GM18505 (cell line): ENCODE measurements around the gene CISD3.
"Not testable (repeated sequence)": the region's sequence is repeated elsewhere in the genome, so short reads cannot be mapped to it uniquely, and the experiment has no call there.

Experiments used
- ATAC-seq: cut with Tn5 transposase; IDR thresholded peaks from one replicate; pipeline ENCODE4 v1.9.1; 2021; ENCODE audit not compliant: unreplicated experiment
- POLR2A ChIP-seq: IDR thresholded peaks from 4 replicates; pipeline ENCODE4 v1.6.1; 2011; ENCODE audit warnings: borderline replicate concordance; ENCODE audit not compliant: insufficient read depth, insufficient read length; ENCODE audit errors: extremely low read depth

The CISD3 gene

DNA sequence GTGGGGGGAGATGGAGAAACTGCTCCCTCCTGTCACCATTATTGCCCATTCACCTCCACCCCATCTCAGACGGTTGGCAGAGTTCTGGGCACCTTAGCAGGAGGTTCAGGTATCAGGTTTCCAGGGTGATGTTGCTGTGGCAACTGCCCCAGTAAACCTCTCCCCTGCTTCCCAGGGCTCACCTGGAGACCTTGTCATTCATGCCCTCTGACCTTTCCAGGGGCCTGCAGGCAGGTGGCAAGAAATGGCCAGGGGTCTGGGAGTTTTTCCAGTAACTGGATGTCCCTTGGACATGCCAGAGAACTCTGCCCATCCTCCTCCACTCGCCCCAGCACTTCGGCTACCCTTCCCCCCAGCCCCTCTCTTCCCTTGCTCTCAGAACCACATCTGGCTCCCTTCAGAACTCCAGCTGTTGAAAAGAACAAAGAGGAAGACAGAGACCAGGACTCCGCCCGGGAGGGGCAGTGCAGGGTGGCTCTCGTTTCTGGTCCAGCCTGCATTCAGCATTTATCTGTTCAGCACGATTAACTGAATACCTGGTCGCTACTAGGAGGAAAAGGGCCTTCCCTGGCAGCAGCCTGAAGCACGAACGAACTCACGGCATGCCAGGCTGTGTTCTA, 16.6 kb upstream of the CISD3 start:
- no peak for TF ChIP-seq POLR2A
- ATAC-seq, result no peak

DNA sequence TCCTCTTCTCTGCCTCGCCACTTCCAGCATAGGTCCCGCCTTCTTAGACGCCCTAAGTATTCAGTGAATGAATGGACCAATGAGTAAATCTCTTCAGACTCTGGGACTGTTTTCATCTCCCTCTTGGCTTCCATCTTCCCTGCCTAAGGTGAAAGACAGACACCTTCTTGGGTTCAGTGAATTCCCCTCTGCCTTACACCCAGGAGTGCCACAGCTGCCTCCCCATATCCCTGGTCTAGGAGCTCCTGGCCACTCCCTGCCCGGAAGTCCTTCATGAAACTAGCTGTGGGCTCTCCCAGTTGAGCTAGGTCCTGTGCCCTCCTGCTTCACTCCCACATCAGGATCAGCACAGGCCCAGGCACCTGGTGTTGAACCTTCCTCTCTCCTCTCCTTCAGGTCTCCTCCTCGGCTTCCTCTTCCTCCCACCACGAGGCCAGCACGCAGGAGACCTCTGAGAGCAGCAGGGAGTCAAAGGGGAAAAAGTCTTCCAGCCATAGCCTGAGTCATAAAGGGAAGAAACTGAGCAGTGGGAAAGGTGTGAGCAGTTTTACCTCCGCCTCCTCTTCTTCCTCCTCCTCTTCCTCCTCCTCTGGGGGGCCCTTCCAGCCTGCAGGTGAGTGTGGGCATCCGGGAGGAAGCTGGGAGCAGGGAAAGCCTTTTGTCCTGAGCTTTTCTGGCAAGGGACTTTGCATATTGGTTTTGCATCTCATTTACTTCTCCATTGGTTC, 14.8 kb upstream of the CISD3 start:
- TF ChIP-seq POLR2A, result no peak
- ATAC-seq, result no peak

DNA sequence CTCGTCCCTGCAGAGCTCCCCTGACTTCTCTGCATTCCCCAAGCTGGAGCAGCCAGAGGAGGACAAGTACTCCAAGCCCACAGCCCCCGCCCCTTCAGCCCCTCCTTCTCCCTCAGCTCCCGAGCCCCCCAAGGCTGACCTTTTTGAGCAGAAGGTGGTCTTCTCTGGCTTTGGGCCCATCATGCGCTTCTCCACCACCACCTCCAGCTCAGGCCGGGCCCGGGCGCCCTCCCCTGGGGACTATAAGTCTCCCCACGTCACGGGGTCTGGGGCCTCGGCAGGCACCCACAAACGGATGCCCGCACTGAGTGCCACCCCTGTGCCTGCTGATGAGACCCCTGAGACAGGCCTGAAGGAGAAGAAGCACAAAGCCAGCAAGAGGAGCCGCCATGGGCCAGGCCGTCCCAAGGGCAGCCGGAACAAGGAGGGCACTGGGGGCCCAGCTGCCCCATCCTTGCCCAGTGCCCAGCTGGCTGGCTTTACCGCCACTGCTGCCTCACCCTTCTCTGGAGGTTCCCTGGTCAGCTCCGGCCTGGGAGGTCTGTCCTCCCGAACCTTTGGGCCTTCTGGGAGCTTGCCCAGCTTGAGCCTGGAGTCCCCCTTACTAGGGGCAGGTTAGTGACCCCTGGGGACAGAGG, 13.7 kb upstream of the CISD3 start:
- no peak for ATAC-seq
- no peak for TF ChIP-seq POLR2A

DNA sequence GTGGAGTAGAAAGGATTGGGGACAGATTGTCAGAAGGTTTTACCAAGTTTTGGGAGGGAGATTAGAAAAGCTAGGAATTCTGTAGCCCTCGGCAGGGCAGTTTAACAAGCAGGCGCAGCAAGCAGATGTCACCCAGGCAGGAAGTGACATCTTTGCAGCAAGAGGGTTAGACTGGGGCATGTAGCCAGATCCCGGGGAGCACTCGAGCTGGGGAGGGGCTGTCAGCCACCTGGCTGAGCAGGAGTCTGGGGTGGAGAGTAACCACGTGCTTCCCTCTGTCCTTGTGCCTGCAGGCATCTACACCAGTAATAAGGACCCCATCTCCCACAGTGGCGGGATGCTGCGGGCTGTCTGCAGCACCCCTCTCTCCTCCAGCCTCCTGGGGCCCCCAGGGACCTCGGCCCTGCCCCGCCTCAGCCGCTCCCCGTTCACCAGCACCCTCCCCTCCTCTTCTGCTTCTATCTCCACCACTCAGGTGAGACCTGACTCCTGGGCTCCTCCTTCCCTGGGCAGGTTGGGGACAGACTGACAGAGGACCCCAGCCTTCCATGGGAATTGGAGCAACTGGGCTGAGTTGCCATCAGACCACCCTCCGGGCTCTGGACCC, 12.9 kb upstream of the CISD3 start:
- TF ChIP-seq POLR2A, result no peak
- no peak for ATAC-seq

DNA sequence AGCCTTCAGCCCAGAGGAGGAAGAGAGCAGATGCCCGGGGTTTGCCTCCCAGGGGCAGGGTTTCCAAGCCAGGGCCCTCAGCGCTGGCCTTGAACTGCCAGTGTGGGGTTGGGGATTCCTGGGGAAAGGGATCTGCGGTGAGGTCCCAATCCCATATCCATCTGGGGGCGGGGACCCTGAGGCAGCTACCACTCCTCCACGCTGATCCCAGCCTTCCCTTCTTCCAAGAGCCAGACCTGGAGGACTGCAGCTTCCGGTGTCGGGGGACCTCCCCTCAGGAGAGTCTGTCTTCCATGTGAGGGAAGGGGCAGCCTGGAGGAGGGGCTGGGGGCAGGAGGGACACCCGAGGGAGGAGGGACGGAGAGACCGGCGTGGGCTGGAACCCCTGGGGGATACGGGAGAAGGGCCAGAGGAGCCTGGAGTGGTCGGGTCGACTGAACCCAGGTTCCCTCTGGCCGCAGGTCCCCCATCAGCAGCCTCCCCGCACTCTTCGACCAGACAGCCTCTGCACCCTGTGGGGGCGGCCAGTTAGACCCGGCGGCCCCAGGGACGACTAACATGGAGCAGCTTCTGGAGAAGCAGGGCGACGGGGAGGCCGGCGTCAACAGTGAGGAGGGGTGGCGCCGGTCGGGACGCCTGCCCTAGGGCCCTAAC, 10.7 kb upstream of the CISD3 start:
- TF ChIP-seq POLR2A, result no peak
- ATAC-seq, result no peak

DNA sequence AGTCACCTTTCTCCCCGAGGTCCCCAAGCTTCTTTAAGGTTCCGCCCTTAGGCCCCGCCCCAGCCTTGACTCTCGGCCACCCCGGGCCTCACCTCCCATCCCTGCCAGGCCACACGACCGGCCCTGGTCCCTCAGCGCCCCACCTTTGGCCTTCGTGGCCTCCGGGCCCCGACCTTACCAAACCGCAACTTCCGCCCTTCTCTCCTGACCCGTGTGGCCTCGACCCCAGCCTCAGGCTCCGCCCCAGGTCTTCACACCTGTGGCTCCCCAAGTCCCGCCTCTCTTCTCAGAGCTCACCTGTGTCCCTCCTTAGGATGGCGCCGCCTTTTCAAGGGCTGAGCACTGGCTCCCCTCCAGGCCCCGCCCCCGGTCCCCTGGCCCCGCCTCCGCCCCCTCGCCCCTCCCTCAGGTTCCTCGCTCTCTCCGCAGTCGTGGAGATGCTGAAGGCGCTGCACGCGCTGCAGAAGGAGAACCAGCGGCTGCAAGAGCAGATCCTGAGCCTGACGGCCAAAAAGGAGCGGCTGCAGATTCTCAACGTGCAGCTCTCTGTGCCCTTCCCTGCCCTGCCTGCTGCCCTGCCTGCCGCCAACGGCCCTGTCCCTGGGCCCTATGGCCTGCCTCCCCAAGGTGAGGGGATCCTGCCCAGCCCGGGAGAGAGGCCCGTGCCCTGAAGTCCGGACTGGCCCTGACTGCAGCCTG, 10.0 kb upstream of the CISD3 start:
- no peak for TF ChIP-seq POLR2A
- no peak for ATAC-seq

DNA sequence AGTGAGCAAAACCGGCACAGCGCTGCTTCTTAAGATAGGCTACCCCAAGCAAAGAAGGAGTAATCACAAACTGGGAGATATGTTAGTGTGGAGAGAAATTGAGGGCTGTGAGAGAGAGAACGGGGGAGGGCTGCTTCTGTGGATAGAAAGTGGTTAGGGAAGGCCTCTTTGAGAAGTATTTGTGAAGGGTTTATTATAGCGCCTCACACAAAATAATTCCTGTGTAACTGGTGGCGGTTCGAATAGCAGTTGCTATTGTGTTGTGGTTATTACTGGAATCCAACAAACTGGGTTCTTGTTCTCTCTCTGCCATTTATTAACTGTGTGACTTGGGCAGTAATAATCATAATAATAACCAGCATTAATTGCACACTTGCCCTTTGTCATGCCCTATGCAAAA, 9.2 kb upstream of the CISD3 start:
- TF ChIP-seq POLR2A, result no peak
- ATAC-seq, result no peak

DNA sequence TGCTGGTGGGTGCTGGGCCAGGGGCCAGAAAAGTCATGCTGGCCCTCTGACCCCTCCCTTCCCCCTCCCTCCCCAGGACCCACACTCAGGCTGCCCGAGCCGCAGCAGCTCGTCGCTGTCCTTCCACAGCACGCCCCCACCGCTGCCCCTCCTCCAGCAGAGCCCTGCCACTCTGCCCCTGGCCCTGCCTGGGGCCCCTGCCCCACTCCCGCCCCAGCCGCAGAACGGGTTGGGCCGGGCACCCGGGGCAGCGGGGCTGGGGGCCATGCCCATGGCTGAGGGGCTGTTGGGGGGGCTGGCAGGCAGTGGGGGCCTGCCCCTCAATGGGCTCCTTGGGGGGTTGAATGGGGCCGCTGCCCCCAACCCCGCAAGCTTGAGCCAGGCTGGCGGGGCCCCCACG, 8.3 kb upstream of the CISD3 start:
- ATAC-seq, result no peak
- TF ChIP-seq POLR2A, result no peak

DNA sequence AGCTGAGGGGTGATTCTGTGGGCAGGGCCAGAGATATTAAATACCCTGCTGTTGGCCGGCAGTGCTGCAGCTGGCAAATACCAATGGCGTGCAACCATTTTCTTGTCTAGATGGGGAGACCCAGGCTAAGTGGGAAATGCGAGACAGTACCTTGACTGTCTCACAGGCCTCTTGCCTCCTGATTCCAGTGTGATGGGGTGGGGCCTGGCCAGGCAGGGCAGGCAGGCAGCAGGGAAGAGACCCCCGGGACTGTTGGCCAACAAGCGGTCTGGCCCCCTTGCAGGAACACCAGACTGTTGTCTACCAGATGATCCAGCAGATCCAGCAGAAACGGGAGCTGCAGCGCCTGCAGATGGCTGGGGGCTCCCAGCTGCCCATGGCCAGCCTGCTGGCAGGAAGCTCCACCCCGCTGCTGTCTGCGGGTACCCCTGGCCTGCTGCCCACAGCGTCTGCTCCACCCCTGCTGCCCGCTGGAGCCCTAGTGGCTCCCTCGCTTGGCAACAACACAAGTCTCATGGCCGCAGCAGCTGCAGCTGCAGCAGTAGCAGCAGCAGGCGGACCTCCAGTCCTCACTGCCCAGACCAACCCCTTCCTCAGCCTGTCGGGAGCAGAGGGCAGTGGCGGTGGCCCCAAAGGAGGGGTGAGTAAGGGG, 5.7 kb upstream of the CISD3 start:
- no peak for TF ChIP-seq POLR2A
- ATAC-seq, result no peak

DNA sequence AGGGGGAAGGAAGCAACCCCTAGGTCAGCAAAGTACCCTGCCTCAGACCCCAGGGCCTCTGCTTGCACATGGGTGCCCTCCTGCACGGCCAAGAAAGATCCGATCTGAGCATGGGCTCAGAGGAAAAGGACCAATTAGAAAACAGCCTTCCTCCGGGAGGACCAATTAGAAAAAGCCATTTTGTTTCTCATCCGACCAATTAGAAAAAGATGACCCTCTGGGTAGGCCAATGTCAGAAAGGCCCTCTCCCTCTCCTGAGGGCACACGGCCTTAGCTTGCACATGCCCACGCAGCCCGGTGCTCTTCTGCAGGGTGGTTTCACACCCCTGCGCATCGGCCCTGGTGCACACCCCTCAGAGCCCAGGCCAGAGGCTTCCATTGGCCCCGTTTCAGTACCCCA, 5.1 kb upstream of the CISD3 start:
- no peak for TF ChIP-seq POLR2A
- ATAC-seq, result no peak

DNA sequence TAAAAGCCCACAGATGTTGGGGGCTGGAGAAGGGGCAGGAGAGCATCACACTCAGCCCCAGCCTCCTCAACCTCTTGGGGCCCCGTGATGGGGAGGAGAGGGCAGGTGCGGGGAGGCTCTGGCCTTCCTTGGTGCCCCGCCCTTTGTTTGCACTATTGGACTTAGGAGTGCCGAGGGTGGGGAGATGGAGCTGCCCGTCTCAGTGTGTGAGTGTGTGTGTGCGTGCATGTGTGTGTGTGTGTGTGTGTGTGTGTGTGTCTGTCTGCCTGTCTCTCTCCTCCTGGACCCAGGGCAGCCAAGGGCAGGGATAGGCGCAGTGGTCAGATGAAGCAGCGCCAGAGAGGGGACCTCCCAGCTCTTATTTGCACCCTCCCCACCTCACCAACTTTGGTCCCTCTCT, 4.0 kb upstream of the CISD3 start:
- not testable (repeated sequence) for ATAC-seq

DNA sequence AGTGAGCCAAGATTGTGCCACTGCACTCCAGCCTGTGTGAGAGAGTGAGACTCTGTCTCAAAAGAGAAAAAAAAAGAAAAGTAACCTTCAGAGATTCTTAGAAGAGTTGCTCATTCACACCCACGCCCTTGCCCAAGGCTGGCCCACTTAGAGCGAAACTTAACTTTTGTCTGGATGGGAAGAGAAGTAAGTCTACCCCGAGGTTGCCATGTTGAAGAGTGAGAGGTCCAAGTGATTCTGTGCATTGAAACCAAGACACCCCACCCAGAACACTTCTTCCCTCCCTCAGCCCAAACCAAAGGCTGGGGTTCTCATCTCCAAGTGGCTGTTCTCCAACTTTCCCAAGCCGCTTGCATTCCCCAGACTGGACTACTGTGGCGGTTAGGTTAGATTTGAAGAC, 2.4 kb upstream of the CISD3 start:
- no peak for TF ChIP-seq POLR2A
- no peak for ATAC-seq
